Bone marrow (tissue), 2 donors: ENCODE data around the gene DNAJC16.
"Not testable (repeated sequence)": the region's sequence is repeated elsewhere in the genome, so short reads cannot be mapped to it uniquely, and the experiment has no call there.

Experiments
- DNase-seq, 2 donors: peaks; one replicate each; lab custom pipeline; 2025; lab: John Stamatoyannopoulos, UW

DNAJC16 gene

GRCh38 chr1:15526490-15527339 is at the start of gene DNAJC16:
DNAJC16 (plus strand) TSS chr1:15526848; CDS start chr1:15529106, 2,258 bp downstream.
- DNase-seq, result peak; percentile 88 to 99

GRCh38 chr1:15476927-15477326 is 49.7 kb upstream of the DNAJC16 start:
- DNase-seq, result no peak

GRCh38 chr1:15477646-15478212 is 48.9 kb upstream of the DNAJC16 start:
- DNase-seq, result no peak

GRCh38 chr1:15479654-15480347 is 46.8 kb upstream of the DNAJC16 start:
- no peak for DNase-seq

GRCh38 chr1:15482455-15482854 is 44.2 kb upstream of the DNAJC16 start:
- not testable (repeated sequence) for DNase-seq

GRCh38 chr1:15482983-15483543 is 43.6 kb upstream of the DNAJC16 start:
- DNase-seq, result not testable (repeated sequence)

- DNase-seq, result no peak
Observed at GRCh38 chr1:15483971-15484370, 42.7 kb upstream of the DNAJC16 start.

- not testable (repeated sequence) for DNase-seq
Observed at GRCh38 chr1:15484443-15484842, 42.2 kb upstream of the DNAJC16 start.

- no peak for DNase-seq
Observed at GRCh38 chr1:15485636-15486035, 41.0 kb upstream of the DNAJC16 start.

- DNase-seq, result not testable (repeated sequence)
Observed at GRCh38 chr1:15486844-15487610, 39.6 kb upstream of the DNAJC16 start.

GRCh38 chr1:15488371-15488770 is 38.3 kb upstream of the DNAJC16 start:
- DNase-seq, result no peak

- DNase-seq, result no peak
Observed at GRCh38 chr1:15489052-15489736, 37.5 kb upstream of the DNAJC16 start.

GRCh38 chr1:15491010-15491409 is 35.6 kb upstream of the DNAJC16 start:
- DNase-seq, result not testable (repeated sequence)

GRCh38 chr1:15492596-15492995 is 34.1 kb upstream of the DNAJC16 start:
- DNase-seq, result no peak

- DNase-seq, result no peak
Observed at GRCh38 chr1:15493869-15494390, 32.7 kb upstream of the DNAJC16 start.

GRCh38 chr1:15500184-15501178 is 26.2 kb upstream of the DNAJC16 start:
- no peak for DNase-seq

- DNase-seq, result peak in 1 of 2 donors; percentile 15
Observed at GRCh38 chr1:15501208-15502032, 25.2 kb upstream of the DNAJC16 start.

GRCh38 chr1:15504436-15504835 is 22.2 kb upstream of the DNAJC16 start:
- DNase-seq, result no peak

- no peak for DNase-seq
Observed at GRCh38 chr1:15506831-15507230, 19.8 kb upstream of the DNAJC16 start.
